ENCODE data around the gene HECTD1.
"Not testable (repeated sequence)": the region's sequence is repeated elsewhere in the genome, so short reads cannot be mapped to it uniquely, and the experiment has no call there.

Gene HECTD1

GRCh38 chr14:31229009-31229408 lies 21.4 kb upstream of the HECTD1 start:
- in situ Hi-C loops (cut with MboI; ENCODE audit: low sequenced_read_pairs) = no loop called here

GRCh38 chr14:31228533-31228932 lies 20.9 kb upstream of the HECTD1 start:
- in situ Hi-C loops (cut with MboI; ENCODE audit: low sequenced_read_pairs) = no loop called here

GRCh38 chr14:31224808-31225207 lies 17.2 kb upstream of the HECTD1 start:
- in situ Hi-C loops (cut with MboI; ENCODE audit: low sequenced_read_pairs) = no loop called here

- in situ Hi-C loops (cut with MboI; ENCODE audit: low sequenced_read_pairs) = no loop called here
Measured at GRCh38 chr14:31223331-31223730, 15.7 kb upstream of the HECTD1 start.

GRCh38 chr14:31222834-31223233 lies 15.2 kb upstream of the HECTD1 start:
- in situ Hi-C loops (cut with MboI; ENCODE audit: low sequenced_read_pairs) = no loop called here

- in situ Hi-C loops (cut with MboI; ENCODE audit: low sequenced_read_pairs) = no loop called here
Measured at GRCh38 chr14:31221266-31221665, 13.7 kb upstream of the HECTD1 start.

- in situ Hi-C loops (cut with MboI; ENCODE audit: low sequenced_read_pairs) = no loop called here
Measured at GRCh38 chr14:31219169-31219568, 11.6 kb upstream of the HECTD1 start.

- in situ Hi-C loops (cut with MboI; ENCODE audit: low sequenced_read_pairs) = no loop called here
Measured at GRCh38 chr14:31216359-31216758, 8.8 kb upstream of the HECTD1 start.

- in situ Hi-C loops (cut with MboI; ENCODE audit: low sequenced_read_pairs) = no loop called here
Measured at GRCh38 chr14:31212893-31213292, 5.3 kb upstream of the HECTD1 start.

GRCh38 chr14:31209605-31210004 lies 2.0 kb upstream of the HECTD1 start:
- in situ Hi-C loops (cut with MboI; ENCODE audit: low sequenced_read_pairs) = no loop called here

- in situ Hi-C loops (cut with MboI; ENCODE audit: low sequenced_read_pairs) = no loop called here
Measured at GRCh38 chr14:31208546-31209424, 1.2 kb upstream of the HECTD1 start.

- in situ Hi-C loops (cut with MboI; ENCODE audit: low sequenced_read_pairs) = no loop called here
Measured at GRCh38 chr14:31207287-31207754, 272 bp downstream of the HECTD1 start.

- in situ Hi-C loops (cut with MboI; ENCODE audit: low sequenced_read_pairs) = no loop called here
Measured at GRCh38 chr14:31206536-31207286, 882 bp downstream of the HECTD1 start.

- in situ Hi-C loops (cut with MboI; ENCODE audit: low sequenced_read_pairs) = no loop called here
Measured at GRCh38 chr14:31205681-31206535, 1.7 kb downstream of the HECTD1 start.

- in situ Hi-C loops (cut with MboI; ENCODE audit: low sequenced_read_pairs) = no loop called here
Measured at GRCh38 chr14:31204593-31205534, 2.7 kb downstream of the HECTD1 start.

GRCh38 chr14:31203899-31204592 lies 3.5 kb downstream of the HECTD1 start:
- in situ Hi-C loops (cut with MboI; ENCODE audit: low sequenced_read_pairs) = not testable (repeated sequence)

- in situ Hi-C loops (cut with MboI; ENCODE audit: low sequenced_read_pairs) = no loop called here
Measured at GRCh38 chr14:31203414-31203742, 4.2 kb downstream of the HECTD1 start.

- in situ Hi-C loops (cut with MboI; ENCODE audit: low sequenced_read_pairs) = no loop called here
Measured at GRCh38 chr14:31201111-31201510, 6.5 kb downstream of the HECTD1 start.

GRCh38 chr14:31200702-31200990 lies 6.9 kb downstream of the HECTD1 start:
- in situ Hi-C loops (cut with MboI; ENCODE audit: low sequenced_read_pairs) = no loop called here

GRCh38 chr14:31197671-31198070 lies 9.9 kb downstream of the HECTD1 start:
- in situ Hi-C loops (cut with MboI; ENCODE audit: low sequenced_read_pairs) = loop anchor here (25.0 kb wide), 1 partner anchor 165 kb away; no protein-coding TSS in a partner anchor
